HT1080 (cell line): ENCODE data around the gene PON3. TPM values are rescaled to one million over a fixed set of nuclear protein-coding genes. Genes with fewer than 3 reads are reported as not detected.

ENCODE experiments used
- DNase-seq: peaks from one replicate; pipeline ENCODE4 v3.0.0-alpha.2; 2015; ENCODE audit warnings: low read depth
- polyA plus RNA-seq, 2 experiments: library from polyadenylated mRNA; depleted of rRNA; stranded (reverse); fragments of >200 nt; gene quantifications; 2 replicates each; pipeline ENCODE4 v1.2.3, GENCODE V29; 2015
- total RNA-seq: library from RNA; depleted of rRNA; stranded (reverse); fragments of >200 nt; shearing (Covaris generic); gene quantifications from 2 replicates; pipeline ENCODE4 v1.2.3, GENCODE V29; 2014; rRNA removed

The PON3 gene
- total RNA-seq, result not detected in 2 replicates
- not detected in 2 replicates for polyA plus RNA-seq (2015; cell fraction: cytosol; rRNA removed)
- not detected in 2 replicates for polyA plus RNA-seq (2015; cell fraction: nucleus; rRNA removed)

GRCh38 chr7:95396136-95397032, at the start of gene PON3:
Gene PON3, minus strand, starts transcription at chr7:95396375. Its CDS starts 25 bp downstream, at chr7:95396350.
- no peak for DNase-seq

- no peak for DNase-seq
These were observed 48.6 kb upstream of the PON3 start for GRCh38 chr7:95444796-95445195.

GRCh38 chr7:95441042-95441823, 45.1 kb upstream of the PON3 start:
- DNase-seq, result no peak

- DNase-seq, result no peak
These were observed 44.3 kb upstream of the PON3 start for GRCh38 chr7:95440394-95441038.

- no peak for DNase-seq
These were observed 40.2 kb upstream of the PON3 start for GRCh38 chr7:95436407-95436806.

GRCh38 chr7:95435422-95435780, 39.2 kb upstream of the PON3 start:
- DNase-seq, result no peak

GRCh38 chr7:95434557-95435421, 38.6 kb upstream of the PON3 start, which contains the start of gene PON2:
Gene PON2, minus strand, starts transcription at chr7:95435028. Its CDS starts 77 bp downstream, at chr7:95434951.
- peak; percentile 85 for DNase-seq

GRCh38 chr7:95433952-95434556, 37.9 kb upstream of the PON3 start:
- no peak for DNase-seq

GRCh38 chr7:95433129-95433528, 37.0 kb upstream of the PON3 start:
- no peak for DNase-seq

GRCh38 chr7:95432606-95433005, 36.4 kb upstream of the PON3 start:
- DNase-seq, result no peak

GRCh38 chr7:95430864-95431263, 34.7 kb upstream of the PON3 start:
- peak; percentile 13 for DNase-seq

- DNase-seq, result no peak
These were observed 33.2 kb upstream of the PON3 start for GRCh38 chr7:95429241-95429990.

GRCh38 chr7:95427914-95428516, 31.8 kb upstream of the PON3 start:
- no peak for DNase-seq

GRCh38 chr7:95427166-95427565, 31.0 kb upstream of the PON3 start:
- DNase-seq, result no peak

- DNase-seq, result no peak
These were observed 29.5 kb upstream of the PON3 start for GRCh38 chr7:95425694-95426093.

GRCh38 chr7:95424716-95425115, 28.5 kb upstream of the PON3 start:
- DNase-seq, result no peak

GRCh38 chr7:95421847-95422444, 25.8 kb upstream of the PON3 start:
- no peak for DNase-seq

- no peak for DNase-seq
These were observed 25.0 kb upstream of the PON3 start for GRCh38 chr7:95421000-95421846.
